ENCODE data around the gene TNNT3.

TNNT3 gene

DNA sequence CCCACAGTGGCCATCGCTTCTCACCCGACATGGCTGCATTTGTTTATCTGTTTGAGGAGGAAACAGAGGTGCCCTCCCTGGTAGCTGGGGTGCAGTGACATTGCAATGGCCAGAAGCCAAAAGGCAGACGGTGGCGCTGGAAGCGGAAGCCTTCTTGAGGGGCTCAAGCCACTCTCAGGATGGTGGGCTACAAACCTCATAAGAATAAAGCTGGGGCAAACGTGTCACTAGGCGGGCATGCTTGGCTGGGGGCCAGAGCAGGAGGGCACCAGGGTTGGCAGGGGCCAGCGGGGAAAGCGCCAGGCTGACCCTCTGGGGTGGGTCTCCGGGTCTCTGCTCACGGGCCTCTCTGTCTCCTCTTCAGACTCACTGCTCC lies 12.6 kb downstream of the TNNT3 start:
- Mint-ChIP-seq H3K27ac (ENCODE audit: low read depth) (no peak overlapping the region), H3K4me3 (no peak overlapping the region), H3K4me1 (no peaks in the 10 kb centered on the region), H3K36me3 (ENCODE audit: insufficient read depth) (peaks cover 6% of the 10 kb centered on the region), H3K9me3 (no peaks in the 10 kb centered on the region), H3K27me3 (no peaks in the 10 kb centered on the region)
- no peak for DNase-seq (ENCODE audit: low spot score in 2 of 2)
- no peak for ATAC-seq (replicated peaks; ENCODE audit: extremely low read depth, poor library complexity, severe bottlenecking)

DNA sequence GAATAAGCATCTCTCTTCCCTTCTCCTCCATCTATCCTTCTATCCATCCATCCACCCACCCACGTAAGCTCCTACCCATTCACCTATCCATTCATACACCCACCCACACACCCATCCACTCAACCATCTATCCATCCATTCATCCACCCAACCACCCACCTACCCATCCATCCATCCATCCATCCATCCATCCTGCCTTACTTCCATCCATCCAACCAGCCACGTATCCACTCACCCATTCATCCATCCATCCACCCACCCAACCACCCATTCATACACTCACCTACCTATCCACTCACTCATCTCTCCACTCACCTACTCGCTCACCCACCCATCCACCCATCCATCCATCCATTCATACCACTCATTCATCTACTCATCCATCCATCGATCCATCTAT lies 13.2 kb downstream of the TNNT3 start:
- Mint-ChIP-seq H3K9me3 (no peaks in the 10 kb centered on the region), H3K36me3 (ENCODE audit: insufficient read depth) (peaks cover 6% of the 10 kb centered on the region), H3K27ac (ENCODE audit: low read depth) (no peak overlapping the region), H3K27me3 (no peaks in the 10 kb centered on the region), H3K4me3 (no peak overlapping the region), H3K4me1 (no peaks in the 10 kb centered on the region)
- ATAC-seq (replicated peaks; ENCODE audit: extremely low read depth, poor library complexity, severe bottlenecking) (no peak), DNase-seq (ENCODE audit: low spot score in 2 of 2) (no peak)

DNA sequence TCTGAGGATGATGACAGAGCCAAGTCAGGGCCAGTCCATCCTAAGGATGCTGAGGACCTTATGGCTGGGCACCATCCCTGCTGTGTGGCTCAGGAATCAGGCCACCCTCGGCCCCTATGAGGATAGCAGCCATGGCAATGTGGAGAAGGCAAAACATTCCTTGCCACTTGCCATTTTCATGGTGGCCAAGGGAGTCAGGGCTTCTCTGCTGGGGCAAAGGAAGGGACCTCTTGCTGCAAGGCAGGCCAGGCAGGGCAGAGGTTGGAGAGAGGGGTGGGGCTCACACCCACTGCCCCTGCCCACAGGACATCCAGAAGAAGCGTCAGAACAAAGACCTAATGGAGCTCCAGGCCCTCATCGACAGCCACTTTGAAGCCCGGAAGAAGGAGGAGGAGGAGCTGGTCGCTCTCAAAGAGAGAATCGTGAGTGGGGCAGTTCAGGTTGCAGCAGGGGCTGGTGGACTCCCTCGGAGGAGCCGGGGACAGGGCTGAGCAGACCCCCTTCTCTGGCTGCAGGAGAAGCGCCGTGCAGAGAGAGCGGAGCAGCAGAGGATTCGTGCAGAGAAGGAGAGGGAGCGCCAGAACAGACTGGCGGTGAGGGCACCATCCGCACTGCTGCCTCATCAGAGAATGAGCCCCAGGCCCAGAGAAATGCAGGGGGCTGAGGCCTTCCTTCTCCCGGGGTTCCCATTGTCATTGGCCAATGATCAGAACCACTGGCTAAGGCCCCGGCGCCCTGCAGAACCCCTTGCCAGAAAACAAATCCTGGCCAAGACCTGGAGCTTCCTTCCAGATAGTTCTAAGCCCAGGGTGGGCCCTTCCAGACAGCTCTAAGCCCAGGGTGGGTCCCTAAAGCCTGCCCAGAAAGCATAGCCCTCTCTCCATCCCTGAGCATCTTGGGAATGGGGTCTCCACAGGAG lies 14.2 kb downstream of the TNNT3 start:
- Mint-ChIP-seq H3K4me1 (no peaks in the 10 kb centered on the region), H3K27me3 (no peaks in the 10 kb centered on the region), H3K27ac (ENCODE audit: low read depth) (no peak overlapping the region), H3K9me3 (no peaks in the 10 kb centered on the region), H3K36me3 (ENCODE audit: insufficient read depth) (peaks cover 7% of the 10 kb centered on the region), H3K4me3 (no peak overlapping the region)
- no peak for ATAC-seq (replicated peaks; ENCODE audit: extremely low read depth, poor library complexity, severe bottlenecking)
- DNase-seq (ENCODE audit: low spot score in 2 of 2), result no peak

DNA sequence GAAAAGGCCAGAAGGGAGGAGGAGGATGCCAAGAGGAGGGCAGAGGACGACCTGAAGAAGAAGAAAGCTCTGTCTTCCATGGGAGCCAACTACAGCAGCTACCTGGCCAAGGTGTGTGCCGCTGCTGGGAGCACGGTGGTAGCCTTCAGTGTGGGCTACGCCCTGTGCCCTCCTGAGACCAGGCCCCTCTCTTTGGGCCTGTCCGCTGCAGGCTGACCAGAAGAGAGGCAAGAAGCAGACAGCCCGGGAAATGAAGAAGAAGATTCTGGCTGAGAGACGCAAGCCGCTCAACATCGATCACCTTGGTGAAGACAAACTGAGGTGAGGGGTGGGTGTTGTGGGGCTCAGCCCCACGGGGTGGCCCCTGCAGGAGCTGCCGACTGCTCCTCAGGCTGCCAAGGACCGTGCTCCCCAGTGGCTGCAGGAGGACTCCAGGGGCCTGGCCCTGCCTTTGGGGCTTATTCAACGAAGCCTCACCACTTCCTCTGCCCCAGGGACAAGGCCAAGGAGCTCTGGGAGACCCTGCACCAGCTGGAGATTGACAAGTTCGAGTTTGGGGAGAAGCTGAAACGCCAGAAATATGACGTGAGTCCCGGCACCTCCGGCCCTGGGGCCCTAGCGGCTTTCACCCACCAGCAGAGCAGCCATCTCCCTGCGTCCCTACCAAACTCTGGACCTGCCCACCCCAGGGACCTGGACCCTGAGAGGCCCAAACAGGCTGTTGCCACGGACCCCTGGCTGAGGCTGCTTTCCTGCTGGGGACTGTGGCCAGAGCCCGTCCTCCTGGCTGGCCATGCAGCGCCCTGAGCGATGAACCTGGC lies 15.0 kb downstream of the TNNT3 start:
- no peak for ATAC-seq (replicated peaks; ENCODE audit: extremely low read depth, poor library complexity, severe bottlenecking)
- Mint-ChIP-seq H3K27ac (ENCODE audit: low read depth) (no peak overlapping the region), H3K27me3 (no peaks in the 10 kb centered on the region), H3K4me3 (no peak overlapping the region), H3K9me3 (no peaks in the 10 kb centered on the region), H3K4me1 (peaks cover 6% of the 10 kb centered on the region), H3K36me3 (ENCODE audit: insufficient read depth) (peaks cover 9% of the 10 kb centered on the region)
- DNase-seq (ENCODE audit: low spot score in 2 of 2), result no peak

DNA sequence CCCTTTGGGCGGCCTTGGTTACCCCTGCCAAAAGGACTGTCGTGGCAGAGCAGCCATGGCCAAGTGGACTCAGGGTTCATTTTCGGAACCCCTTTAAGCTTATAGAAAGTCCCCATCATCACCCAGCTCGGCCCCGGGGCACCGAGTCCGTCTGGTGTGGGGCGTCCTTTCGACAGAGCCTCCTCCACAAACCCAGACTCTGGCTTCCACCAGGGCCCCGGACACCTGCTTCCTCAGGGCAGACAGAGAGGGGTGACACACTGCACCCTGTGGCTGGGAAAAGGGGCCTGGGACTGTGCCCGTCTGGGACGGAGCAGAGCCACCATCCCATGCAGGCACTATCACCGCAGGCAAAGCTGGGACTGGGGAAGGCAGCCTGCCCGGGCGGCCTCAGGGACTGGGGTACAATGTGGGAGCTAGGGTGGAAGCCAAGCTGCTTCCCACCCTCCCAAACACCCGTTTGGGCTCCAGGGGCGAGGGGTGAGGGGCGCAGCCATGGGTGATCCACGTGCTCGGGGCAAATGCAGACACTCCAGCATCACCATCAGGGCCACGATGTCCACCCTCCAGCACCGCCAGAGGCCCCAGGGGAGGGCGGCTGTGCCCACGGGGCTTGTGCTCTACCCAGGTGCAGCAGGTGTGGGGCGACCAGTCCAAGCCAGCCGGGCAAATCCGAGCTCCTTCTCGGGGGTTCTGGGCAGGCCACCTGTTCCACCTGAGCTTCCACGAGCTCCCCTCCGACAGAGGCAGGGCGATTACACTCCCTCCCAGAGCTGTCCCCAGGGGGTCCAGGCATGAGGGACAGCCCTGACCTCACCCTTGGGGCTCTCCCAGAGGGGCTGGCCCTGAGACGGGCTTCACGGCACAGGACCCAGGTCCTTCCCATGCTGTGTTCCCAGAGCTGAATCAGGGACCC lies 15.9 kb downstream of the TNNT3 start:
- DNase-seq (ENCODE audit: low spot score in 2 of 2) (no peak), ATAC-seq (replicated peaks; ENCODE audit: extremely low read depth, poor library complexity, severe bottlenecking) (no peak)
- Mint-ChIP-seq H3K4me3 (no peak overlapping the region), H3K27me3 (no peaks in the 10 kb centered on the region), H3K9me3 (no peaks in the 10 kb centered on the region), H3K27ac (ENCODE audit: low read depth) (no peak overlapping the region), H3K4me1 (peaks cover 6% of the 10 kb centered on the region), H3K36me3 (ENCODE audit: insufficient read depth) (peaks cover 9% of the 10 kb centered on the region)

DNA sequence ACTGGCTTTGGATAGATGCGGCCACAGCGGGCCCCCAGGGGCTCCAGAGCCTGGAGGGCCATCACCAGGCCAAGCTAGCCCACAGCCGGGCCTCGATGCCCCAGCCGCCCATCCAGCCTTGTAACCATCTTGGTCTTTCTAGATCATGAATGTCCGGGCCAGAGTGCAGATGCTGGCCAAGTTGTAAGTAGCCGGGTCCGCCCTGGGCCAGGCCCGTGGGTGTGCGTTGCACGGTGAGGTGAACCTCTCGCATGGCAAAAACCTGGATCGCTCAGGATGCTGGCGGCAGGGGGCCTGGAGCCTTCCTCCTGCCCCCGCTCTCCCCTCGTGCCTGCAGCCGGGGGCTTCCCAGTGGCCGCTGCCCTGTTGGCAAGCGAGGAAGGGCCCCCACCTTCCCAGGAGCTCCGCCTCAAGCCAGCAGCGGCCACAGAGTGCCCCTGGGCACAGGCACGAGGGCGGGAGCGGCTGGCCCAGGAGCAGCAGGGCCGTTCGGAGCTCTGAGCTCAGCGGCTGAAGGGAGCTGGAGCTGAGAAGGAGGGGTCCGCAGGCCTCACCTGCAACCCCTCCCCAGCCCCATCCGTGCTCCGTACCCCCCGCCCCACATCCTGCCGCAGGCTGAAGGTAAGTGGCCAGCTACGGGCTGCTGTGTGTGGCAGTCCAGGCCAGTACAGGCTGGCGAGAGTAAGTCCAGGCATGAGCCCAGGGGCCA lies 16.7 kb downstream of the TNNT3 start:
- peaks cover 6% of the 10 kb centered on the region for H3K4me1 Mint-ChIP-seq
- no peak for DNase-seq (ENCODE audit: low spot score in 2 of 2)
- H3K27me3 Mint-ChIP-seq, result no peaks in the 10 kb centered on the region
- H3K27ac Mint-ChIP-seq (ENCODE audit: low read depth), result no peak overlapping the region
- ATAC-seq (replicated peaks; ENCODE audit: extremely low read depth, poor library complexity, severe bottlenecking), result no peak
- H3K4me3 Mint-ChIP-seq, result no peak overlapping the region
- no peaks in the 10 kb centered on the region for H3K9me3 Mint-ChIP-seq
- peaks cover 9% of the 10 kb centered on the region for H3K36me3 Mint-ChIP-seq (ENCODE audit: insufficient read depth)

DNA sequence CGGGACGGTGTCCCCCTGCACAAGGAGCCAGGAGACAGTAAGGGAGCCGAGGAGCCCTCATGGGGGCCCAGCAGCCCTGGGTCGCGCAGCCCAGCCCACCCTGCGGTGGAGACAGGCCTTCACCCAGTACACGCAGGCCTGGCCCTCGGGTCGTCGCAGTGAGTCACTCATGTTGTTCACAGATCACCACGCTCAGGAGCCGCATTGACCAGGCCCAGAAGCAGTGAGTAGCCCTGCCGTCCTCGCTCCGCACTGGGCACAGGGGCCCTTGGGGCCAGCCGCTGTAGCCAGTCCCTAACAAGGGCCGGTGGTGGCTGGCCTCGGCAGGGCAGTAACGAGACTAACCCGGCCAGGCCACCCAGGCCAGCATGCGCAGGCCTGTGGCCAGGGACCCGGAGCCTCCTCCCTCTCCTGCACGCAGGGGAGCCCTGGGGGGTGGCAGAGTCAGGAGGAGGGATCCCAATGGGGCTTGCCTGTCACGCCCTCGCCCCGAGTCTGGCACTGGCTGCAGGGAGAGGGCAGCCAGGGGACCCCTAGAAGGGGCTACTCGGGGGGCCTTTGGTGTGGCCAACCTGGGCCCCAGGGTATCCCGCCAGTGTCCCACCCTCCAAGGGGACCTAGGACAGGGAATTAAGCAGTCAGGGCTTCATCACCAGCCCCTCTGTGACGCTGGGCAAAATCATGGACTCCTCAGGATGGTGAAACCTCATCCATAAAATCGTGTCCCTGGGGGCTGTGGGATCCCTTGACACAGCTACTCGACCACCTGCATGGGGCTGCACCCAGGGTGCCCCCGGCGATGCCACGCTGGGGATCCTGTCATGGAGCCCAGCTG lies 17.5 kb downstream of the TNNT3 start:
- Mint-ChIP-seq H3K27me3 (no peaks in the 10 kb centered on the region), H3K36me3 (ENCODE audit: insufficient read depth) (peaks cover 9% of the 10 kb centered on the region), H3K4me3 (no peak overlapping the region), H3K4me1 (peaks cover 6% of the 10 kb centered on the region), H3K9me3 (no peaks in the 10 kb centered on the region), H3K27ac (ENCODE audit: low read depth) (no peak overlapping the region)
- ATAC-seq (replicated peaks; ENCODE audit: extremely low read depth, poor library complexity, severe bottlenecking) (no peak), DNase-seq (ENCODE audit: low spot score in 2 of 2) (no peak)

DNA sequence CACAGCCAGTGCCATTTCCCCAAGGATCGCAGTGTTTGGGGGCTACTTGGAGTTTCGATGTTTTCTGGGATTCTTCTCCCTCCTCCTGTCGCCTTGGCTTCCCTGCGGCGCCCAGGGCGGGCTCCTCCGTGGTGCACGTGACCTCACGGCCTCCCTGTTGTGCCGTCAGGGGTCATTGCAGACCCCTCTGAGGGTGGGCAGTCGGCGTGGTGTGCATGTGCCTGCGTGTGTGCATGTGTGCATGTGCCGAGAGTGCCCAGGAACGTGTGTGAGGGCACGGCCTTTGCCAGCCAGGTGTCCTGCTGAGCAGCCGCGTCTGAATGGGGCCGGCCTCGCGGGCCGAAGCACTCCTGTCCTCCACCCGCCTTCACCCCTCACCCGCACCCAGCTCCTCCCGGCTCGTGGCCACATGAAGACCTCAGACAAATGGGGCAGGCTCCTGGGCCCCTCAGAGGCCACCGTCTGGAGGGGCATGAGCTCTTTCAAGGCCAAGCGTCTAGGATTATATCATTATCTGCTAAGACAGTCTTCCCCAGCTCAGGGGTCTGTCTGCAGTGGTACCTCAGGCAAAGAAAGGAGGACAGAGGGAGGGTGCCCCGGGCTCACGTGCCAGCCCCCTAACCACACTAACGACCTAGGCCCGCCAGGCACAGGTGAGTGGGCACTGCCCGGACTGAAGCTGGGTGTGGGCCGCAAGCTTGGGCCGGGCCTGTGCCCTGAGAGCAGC lies 18.3 kb downstream of the TNNT3 start:
- Mint-ChIP-seq H3K36me3 (ENCODE audit: insufficient read depth) (peaks cover 9% of the 10 kb centered on the region), H3K9me3 (no peaks in the 10 kb centered on the region), H3K4me1 (peaks cover 6% of the 10 kb centered on the region), H3K27me3 (no peaks in the 10 kb centered on the region), H3K4me3 (no peak overlapping the region), H3K27ac (ENCODE audit: low read depth) (no peak overlapping the region)
- ATAC-seq (replicated peaks; ENCODE audit: extremely low read depth, poor library complexity, severe bottlenecking), result no peak
- no peak for DNase-seq (ENCODE audit: low spot score in 2 of 2)

DNA sequence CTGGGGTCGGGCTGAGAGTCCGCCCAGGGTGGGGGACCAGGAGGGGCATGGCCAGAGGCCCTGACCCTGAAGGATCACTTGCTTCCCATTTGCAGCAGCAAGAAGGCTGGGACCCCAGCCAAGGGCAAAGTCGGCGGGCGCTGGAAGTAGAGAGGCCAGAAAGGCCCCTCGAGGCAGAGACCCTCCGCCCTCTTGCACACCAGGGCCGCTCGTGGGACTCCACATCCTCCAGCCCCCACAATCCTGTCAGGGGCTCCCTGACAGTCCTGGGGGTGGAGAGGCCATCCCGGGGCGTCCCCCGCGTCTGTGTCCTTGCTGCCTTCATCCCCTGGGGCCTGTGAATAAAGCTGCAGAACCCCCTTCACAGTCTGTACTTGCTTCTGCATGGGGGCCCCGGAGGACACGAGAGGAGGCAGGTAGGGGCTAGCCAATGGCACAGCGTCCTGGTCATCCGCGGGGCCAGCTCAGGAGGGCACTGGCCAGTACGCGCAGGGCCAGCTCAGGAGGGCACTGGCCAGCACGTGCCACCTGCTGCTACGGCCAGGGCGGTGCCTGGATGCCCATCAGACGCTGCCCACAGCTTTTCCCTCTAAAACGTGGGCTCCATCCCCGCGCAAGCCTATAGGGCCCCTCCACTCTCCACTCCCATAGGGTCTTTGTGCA lies 19.0 kb downstream of the TNNT3 start:
- H3K36me3 Mint-ChIP-seq (ENCODE audit: insufficient read depth), result peaks cover 9% of the 10 kb centered on the region
- no peak for ATAC-seq (replicated peaks; ENCODE audit: extremely low read depth, poor library complexity, severe bottlenecking)
- H3K27ac Mint-ChIP-seq (ENCODE audit: low read depth), result no peak overlapping the region
- no peak for DNase-seq (ENCODE audit: low spot score in 2 of 2)
- no peak overlapping the region for H3K4me3 Mint-ChIP-seq
- H3K4me1 Mint-ChIP-seq, result peaks cover 6% of the 10 kb centered on the region
- no peaks in the 10 kb centered on the region for H3K27me3 Mint-ChIP-seq
- H3K9me3 Mint-ChIP-seq, result no peaks in the 10 kb centered on the region

DNA sequence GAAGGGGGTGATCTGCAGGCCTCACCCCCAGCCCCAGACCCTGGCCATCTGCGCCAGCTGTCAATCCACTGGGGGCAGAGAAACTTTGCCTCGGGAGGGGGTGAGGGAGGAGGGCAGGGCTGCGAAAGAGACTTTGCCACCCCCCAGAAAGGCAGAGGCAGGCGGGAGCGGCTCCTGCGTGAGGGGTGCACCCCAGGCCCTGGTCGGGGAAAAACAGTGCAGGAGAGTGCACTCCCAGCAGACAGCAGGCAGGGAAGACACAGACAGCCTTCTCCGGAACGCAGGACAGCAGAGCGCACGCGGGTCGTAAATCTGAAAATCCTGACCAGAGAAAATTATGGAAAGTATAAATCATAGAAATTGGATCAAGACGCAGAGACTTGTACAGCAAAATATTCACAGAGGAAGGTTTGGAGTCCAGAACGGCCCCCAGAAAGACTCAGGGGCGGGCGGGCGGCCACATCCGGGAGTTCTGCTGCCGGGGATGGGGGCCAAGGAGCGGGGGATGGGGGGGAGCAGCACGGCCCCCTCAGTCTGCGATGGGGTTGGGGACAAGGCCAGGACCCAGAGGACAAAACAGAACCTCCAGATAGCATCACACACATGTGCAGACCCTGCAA lies 19.6 kb downstream of the TNNT3 start:
- DNase-seq (ENCODE audit: low spot score in 2 of 2) (no peak), ATAC-seq (replicated peaks; ENCODE audit: extremely low read depth, poor library complexity, severe bottlenecking) (no peak)
- Mint-ChIP-seq H3K36me3 (ENCODE audit: insufficient read depth) (peaks cover 7% of the 10 kb centered on the region), H3K27me3 (no peaks in the 10 kb centered on the region), H3K4me1 (peaks cover 6% of the 10 kb centered on the region), H3K9me3 (no peaks in the 10 kb centered on the region), H3K4me3 (no peak overlapping the region), H3K27ac (ENCODE audit: low read depth) (no peak overlapping the region)
